ENCODE measurements around the gene CD180.

Gene CD180

GRCh38 chr5:67133217-67133616, 63.4 kb downstream of the CD180 start:
- in situ Hi-C loops (cut with MboI; ENCODE audit: low sequenced_read_pairs), result no loop called here

GRCh38 chr5:67129768-67130167, 66.8 kb downstream of the CD180 start:
- in situ Hi-C loops (cut with MboI; ENCODE audit: low sequenced_read_pairs), result no loop called here
